ENCODE data around the gene SREBF1. TPM values are rescaled to one million over a fixed set of nuclear protein-coding genes. Genes with fewer than 3 reads are reported as not detected.
A peak's percentile ranks its signal among the peaks of the same experiment; 100 is the strongest.

SREBF1 gene
- total RNA-seq, 1 donor from 2014 or later, result 23.0 TPM

DNA sequence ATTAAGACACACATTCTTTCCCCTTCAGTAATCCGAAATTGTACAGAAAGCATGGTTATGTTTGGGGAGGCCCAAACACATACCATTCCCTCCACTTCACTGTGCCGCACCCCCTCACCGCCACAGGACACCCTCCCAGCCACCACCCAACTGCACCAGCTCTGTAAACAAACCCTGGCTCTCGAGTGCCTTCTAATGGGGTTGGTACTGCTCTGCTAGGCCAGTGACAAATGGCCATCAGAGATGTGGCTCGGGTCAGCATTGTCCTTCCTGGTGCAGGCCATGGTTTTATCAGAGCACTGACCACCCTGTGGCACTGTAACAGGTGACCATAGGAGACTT, 24.0 kb upstream of the SREBF1 start:
- Histone ChIP-seq H3K27ac (ENCODE audit: low read depth, low read length) (no peak overlapping the region), H3K27me3 (ENCODE audit: control insufficient read depth in 3 of 3, insufficient read depth in 3 of 3, low read length in 3 of 3) (no peaks in the 10 kb centered on the region), H3K9me3 (ENCODE audit: control insufficient read depth in 3 of 3, low read length in 3 of 3) (no peaks in the 10 kb centered on the region), H3K4me3 (ENCODE audit: low read length in 3 of 3) (no peak overlapping the region), H3K9ac (ENCODE audit: low read depth in 1 of 3, low read length in 3 of 3) (no peak overlapping the region), H3K36me3 (ENCODE audit: control insufficient read depth in 3 of 3, insufficient read depth in 3 of 3, low read length in 3 of 3) (peaks cover 9 to 19% (median 16%) of the 10 kb centered on the region in 3 donors), H3K4me1 (ENCODE audit: control insufficient read depth in 3 of 3, insufficient read depth in 3 of 3, low read length in 3 of 3) (peaks cover 13 to 17% (median 17%) of the 10 kb centered on the region in 3 donors)

DNA sequence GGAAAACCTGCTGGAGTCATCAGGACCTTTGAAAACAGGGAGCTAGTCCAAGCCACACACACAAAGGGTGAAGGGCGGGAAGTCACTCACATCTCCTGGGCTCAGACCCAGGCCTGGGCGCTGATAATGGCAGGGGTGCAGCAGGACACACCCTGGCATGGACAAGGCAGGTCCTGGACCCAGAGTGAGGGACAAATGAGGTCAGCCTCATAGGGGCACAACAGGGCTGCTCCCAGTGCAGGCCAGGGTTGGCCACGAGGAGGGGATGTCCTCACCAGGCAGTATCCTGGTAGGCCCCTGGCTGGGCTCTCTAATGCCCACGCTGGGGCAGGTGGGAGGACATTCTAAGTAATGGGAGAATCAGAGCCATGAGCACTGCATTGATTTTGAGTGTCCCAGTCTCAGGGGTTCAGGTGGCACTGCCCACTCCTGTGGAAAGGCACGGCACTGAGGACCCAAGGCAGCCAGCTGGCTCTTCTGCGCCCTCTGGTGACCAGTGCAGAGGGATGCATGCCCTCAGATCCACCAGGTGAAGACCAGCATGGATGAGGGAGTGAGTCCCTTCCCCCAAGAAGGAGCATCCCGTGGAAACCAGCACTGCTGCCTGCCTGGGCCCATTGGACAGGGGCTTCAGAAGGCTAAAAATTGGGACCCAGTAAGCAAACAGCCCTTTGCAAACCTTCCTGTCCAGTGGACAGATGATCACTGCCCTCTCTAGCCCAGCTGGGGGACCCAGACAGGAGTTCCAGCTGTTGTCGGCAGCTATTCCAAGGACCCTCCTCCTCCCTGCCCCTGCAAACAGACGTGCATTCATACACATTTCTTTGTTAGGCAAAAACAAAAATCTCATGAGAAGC, 23.4 kb upstream of the SREBF1 start:
- Histone ChIP-seq H3K36me3 (ENCODE audit: control insufficient read depth in 3 of 3, insufficient read depth in 3 of 3, low read length in 3 of 3) (peaks cover 9 to 19% (median 16%) of the 10 kb centered on the region in 3 donors), H3K27me3 (ENCODE audit: control insufficient read depth in 3 of 3, insufficient read depth in 3 of 3, low read length in 3 of 3) (no peaks in the 10 kb centered on the region), H3K27ac (ENCODE audit: low read depth, low read length) (no peak overlapping the region), H3K9me3 (ENCODE audit: control insufficient read depth in 3 of 3, low read length in 3 of 3) (no peaks in the 10 kb centered on the region), H3K9ac (ENCODE audit: low read depth in 1 of 3, low read length in 3 of 3) (no peak overlapping the region), H3K4me1 (ENCODE audit: control insufficient read depth in 3 of 3, insufficient read depth in 3 of 3, low read length in 3 of 3) (peaks cover 16 to 23% (median 17%) of the 10 kb centered on the region in 3 donors), H3K4me3 (ENCODE audit: low read length in 3 of 3) (no peak overlapping the region)

- Histone ChIP-seq H3K27ac (ENCODE audit: low read depth, low read length) (no peak overlapping the region), H3K36me3 (ENCODE audit: control insufficient read depth in 3 of 3, insufficient read depth in 3 of 3, low read length in 3 of 3) (peaks cover 9 to 17% (median 16%) of the 10 kb centered on the region in 3 donors), H3K4me1 (ENCODE audit: control insufficient read depth in 3 of 3, insufficient read depth in 3 of 3, low read length in 3 of 3) (peaks cover 22 to 32% (median 22%) of the 10 kb centered on the region in 3 donors), H3K27me3 (ENCODE audit: control insufficient read depth in 3 of 3, insufficient read depth in 3 of 3, low read length in 3 of 3) (no peaks in the 10 kb centered on the region), H3K9me3 (ENCODE audit: control insufficient read depth in 3 of 3, low read length in 3 of 3) (no peaks in the 10 kb centered on the region), H3K4me3 (ENCODE audit: low read length in 3 of 3) (no peak overlapping the region), H3K9ac (ENCODE audit: low read depth in 1 of 3, low read length in 3 of 3) (no peak overlapping the region)
These were observed 20.7 kb upstream of the SREBF1 start for GRCh38 chr17:17857496-17857895.

- peaks cover 22 to 36% (median 22%) of the 10 kb centered on the region in 3 donors for H3K4me1 ChIP-seq (ENCODE audit: control insufficient read depth in 3 of 3, insufficient read depth in 3 of 3, low read length in 3 of 3)
- no peaks in the 10 kb centered on the region for H3K27me3 ChIP-seq (ENCODE audit: control insufficient read depth in 3 of 3, insufficient read depth in 3 of 3, low read length in 3 of 3)
- no peaks in the 10 kb centered on the region for H3K9me3 ChIP-seq (ENCODE audit: control insufficient read depth in 3 of 3, low read length in 3 of 3)
- no peak overlapping the region for H3K4me3 ChIP-seq (ENCODE audit: low read length in 3 of 3)
- H3K27ac ChIP-seq (ENCODE audit: low read depth, low read length), result no peak overlapping the region
- peaks cover 6 to 8% (median 7%) of the 10 kb centered on the region in 3 donors for H3K36me3 ChIP-seq (ENCODE audit: control insufficient read depth in 3 of 3, insufficient read depth in 3 of 3, low read length in 3 of 3)
- H3K9ac ChIP-seq (ENCODE audit: low read depth in 1 of 3, low read length in 3 of 3), result no peak overlapping the region
These were observed 19.6 kb upstream of the SREBF1 start for GRCh38 chr17:17856386-17856785.

DNA sequence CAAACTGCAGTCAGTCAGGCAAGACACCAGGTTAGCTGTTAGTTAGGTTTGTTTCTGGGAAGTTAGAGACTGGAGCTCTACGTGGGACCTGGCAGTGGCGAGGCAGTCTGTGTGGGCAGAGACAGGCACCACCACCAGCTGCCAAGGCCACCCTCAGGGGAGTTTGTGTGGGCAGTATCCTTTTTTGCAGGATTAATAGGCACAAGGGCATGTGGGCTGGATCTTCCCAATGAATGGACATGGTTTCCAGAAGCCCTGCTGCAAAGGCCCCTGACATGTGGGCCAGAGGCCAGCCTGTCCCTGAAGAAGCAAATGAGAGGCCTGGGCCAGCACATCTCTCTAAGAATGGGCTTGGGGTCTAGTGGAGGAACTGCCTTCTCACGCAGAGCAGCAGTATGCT, 19.2 kb upstream of the SREBF1 start:
- Histone ChIP-seq H3K36me3 (ENCODE audit: control insufficient read depth in 3 of 3, insufficient read depth in 3 of 3, low read length in 3 of 3) (peaks cover 4 to 6% (median 5%) of the 10 kb centered on the region in 3 donors), H3K9me3 (ENCODE audit: control insufficient read depth in 3 of 3, low read length in 3 of 3) (no peaks in the 10 kb centered on the region), H3K4me1 (ENCODE audit: control insufficient read depth in 3 of 3, insufficient read depth in 3 of 3, low read length in 3 of 3) (peaks cover 22 to 40% (median 23%) of the 10 kb centered on the region in 3 donors), H3K27me3 (ENCODE audit: control insufficient read depth in 3 of 3, insufficient read depth in 3 of 3, low read length in 3 of 3) (no peaks in the 10 kb centered on the region), H3K27ac (ENCODE audit: low read depth, low read length) (no peak overlapping the region), H3K4me3 (ENCODE audit: low read length in 3 of 3) (no peak overlapping the region), H3K9ac (ENCODE audit: low read depth in 1 of 3, low read length in 3 of 3) (peak overlapping the region in 1 of 3 donors; percentile 16)

- Histone ChIP-seq H3K4me3 (ENCODE audit: low read length in 3 of 3) (no peak overlapping the region), H3K9ac (ENCODE audit: low read depth in 1 of 3, low read length in 3 of 3) (peak overlapping the region in 1 of 3 donors; percentile 6), H3K27me3 (ENCODE audit: control insufficient read depth in 3 of 3, insufficient read depth in 3 of 3, low read length in 3 of 3) (no peaks in the 10 kb centered on the region), H3K27ac (ENCODE audit: low read depth, low read length) (no peak overlapping the region), H3K36me3 (ENCODE audit: control insufficient read depth in 3 of 3, insufficient read depth in 3 of 3, low read length in 3 of 3) (peaks cover 0 to 3% (median 2%) of the 10 kb centered on the region in 3 donors), H3K4me1 (ENCODE audit: control insufficient read depth in 3 of 3, insufficient read depth in 3 of 3, low read length in 3 of 3) (peaks cover 35 to 53% (median 36%) of the 10 kb centered on the region in 3 donors), H3K9me3 (ENCODE audit: control insufficient read depth in 3 of 3, low read length in 3 of 3) (no peaks in the 10 kb centered on the region)
These were observed 17.1 kb upstream of the SREBF1 start for GRCh38 chr17:17853811-17854447.

DNA sequence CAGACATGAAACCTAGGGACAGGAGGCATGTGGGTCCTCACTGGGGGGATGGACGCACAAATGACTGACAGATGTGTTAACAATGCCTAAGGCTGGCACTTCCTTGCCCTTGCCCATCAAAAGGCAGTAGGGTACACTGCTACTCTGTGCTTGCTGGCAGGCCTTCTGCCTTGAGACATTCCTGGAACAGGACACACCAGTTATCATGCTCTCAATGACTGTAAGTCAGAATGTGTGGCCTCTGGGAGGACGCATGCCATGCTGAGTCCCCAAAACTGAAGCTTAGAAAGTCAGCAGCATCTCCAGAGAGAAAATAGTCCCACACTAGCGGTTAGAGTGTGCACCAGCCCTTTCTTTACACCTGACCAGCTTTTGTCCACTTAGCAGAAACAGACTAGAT, 16.1 kb upstream of the SREBF1 start:
- Histone ChIP-seq H3K27me3 (ENCODE audit: control insufficient read depth in 3 of 3, insufficient read depth in 3 of 3, low read length in 3 of 3) (no peaks in the 10 kb centered on the region), H3K9ac (ENCODE audit: low read depth in 1 of 3, low read length in 3 of 3) (no peak overlapping the region), H3K36me3 (ENCODE audit: control insufficient read depth in 3 of 3, insufficient read depth in 3 of 3, low read length in 3 of 3) (peaks cover 0 to 3% (median 2%) of the 10 kb centered on the region in 3 donors), H3K4me3 (ENCODE audit: low read length in 3 of 3) (no peak overlapping the region), H3K27ac (ENCODE audit: low read depth, low read length) (no peak overlapping the region), H3K4me1 (ENCODE audit: control insufficient read depth in 3 of 3, insufficient read depth in 3 of 3, low read length in 3 of 3) (peaks cover 44 to 63% (median 46%) of the 10 kb centered on the region in 3 donors), H3K9me3 (ENCODE audit: control insufficient read depth in 3 of 3, low read length in 3 of 3) (no peaks in the 10 kb centered on the region)

- no peaks in the 10 kb centered on the region for H3K9me3 ChIP-seq (ENCODE audit: control insufficient read depth in 3 of 3, low read length in 3 of 3)
- H3K27ac ChIP-seq (ENCODE audit: low read depth, low read length), result peak overlapping the region; percentile 82
- no peak overlapping the region for H3K4me3 ChIP-seq (ENCODE audit: low read length in 3 of 3)
- H3K36me3 ChIP-seq (ENCODE audit: control insufficient read depth in 3 of 3, insufficient read depth in 3 of 3, low read length in 3 of 3), result peaks cover 5 to 6% (median 6%) of the 10 kb centered on the region in 3 donors
- H3K27me3 ChIP-seq (ENCODE audit: control insufficient read depth in 3 of 3, insufficient read depth in 3 of 3, low read length in 3 of 3), result no peaks in the 10 kb centered on the region
- peak overlapping the region in 1 of 3 donors; percentile 75 for H3K9ac ChIP-seq (ENCODE audit: low read depth in 1 of 3, low read length in 3 of 3)
- H3K4me1 ChIP-seq (ENCODE audit: control insufficient read depth in 3 of 3, insufficient read depth in 3 of 3, low read length in 3 of 3), result peaks cover 41 to 61% (median 45%) of the 10 kb centered on the region in 3 donors
These were observed 14.6 kb upstream of the SREBF1 start for GRCh38 chr17:17851103-17852002.

GRCh38 chr17:17849845-17850373, 13.1 kb upstream of the SREBF1 start:
- peaks cover 8 to 11% (median 10%) of the 10 kb centered on the region in 3 donors for H3K36me3 ChIP-seq (ENCODE audit: control insufficient read depth in 3 of 3, insufficient read depth in 3 of 3, low read length in 3 of 3)
- H3K4me1 ChIP-seq (ENCODE audit: control insufficient read depth in 3 of 3, insufficient read depth in 3 of 3, low read length in 3 of 3), result peaks cover 35 to 51% (median 39%) of the 10 kb centered on the region in 3 donors
- H3K9ac ChIP-seq (ENCODE audit: low read depth in 1 of 3, low read length in 3 of 3), result peak overlapping the region; percentile 54 to 75 (median 72)
- no peaks in the 10 kb centered on the region for H3K9me3 ChIP-seq (ENCODE audit: control insufficient read depth in 3 of 3, low read length in 3 of 3)
- H3K27ac ChIP-seq (ENCODE audit: low read depth, low read length), result peak overlapping the region; percentile 82
- H3K27me3 ChIP-seq (ENCODE audit: control insufficient read depth in 3 of 3, insufficient read depth in 3 of 3, low read length in 3 of 3), result no peaks in the 10 kb centered on the region
- peak overlapping the region in 1 of 3 donors; percentile 43 for H3K4me3 ChIP-seq (ENCODE audit: low read length in 3 of 3)
